ENCODE measurements around the gene CENPM.
"Not testable (repeated sequence)": the region's sequence is repeated elsewhere in the genome, so short reads cannot be mapped to it uniquely, and the experiment has no call there.

GRCh38 chr22:41948928-41949296 is 2.0 kb upstream of the CENPM start:
- not testable (repeated sequence) for TF ChIP-seq POLR2AphosphoS5 (IDR thresholded peaks at IDR 0.05; ENCODE audit: insufficient read depth, low read depth, low read length); CTCF (IDR thresholded peaks at IDR 0.05; ENCODE audit: extremely low read depth in 1 of 2, insufficient read depth in 1 of 2, low read depth in 1 of 2, low read length in 2 of 2); POLR2A (IDR thresholded peaks at IDR 0.05; ENCODE audit: low read depth, low read length); FOS (IDR thresholded peaks at IDR 0.05; ENCODE audit: borderline replicate concordance, insufficient read depth, low read length); EZH2 (IDR thresholded peaks at IDR 0.05; ENCODE audit: borderline replicate concordance, low read depth, low read length, severe bottlenecking); JUN (IDR thresholded peaks at IDR 0.05; ENCODE audit: borderline replicate concordance, insufficient read depth, insufficient read length, low read depth); MYC (IDR thresholded peaks at IDR 0.05; ENCODE audit: low read depth, low read length); GATA2 (IDR thresholded peaks at IDR 0.05; ENCODE audit: insufficient read depth, insufficient read length, low read depth, low read length); MAX (IDR thresholded peaks at IDR 0.05; ENCODE audit: insufficient read depth, insufficient read length)
